ENCODE data around the gene GAREM1.

The GAREM1 gene

DNA sequence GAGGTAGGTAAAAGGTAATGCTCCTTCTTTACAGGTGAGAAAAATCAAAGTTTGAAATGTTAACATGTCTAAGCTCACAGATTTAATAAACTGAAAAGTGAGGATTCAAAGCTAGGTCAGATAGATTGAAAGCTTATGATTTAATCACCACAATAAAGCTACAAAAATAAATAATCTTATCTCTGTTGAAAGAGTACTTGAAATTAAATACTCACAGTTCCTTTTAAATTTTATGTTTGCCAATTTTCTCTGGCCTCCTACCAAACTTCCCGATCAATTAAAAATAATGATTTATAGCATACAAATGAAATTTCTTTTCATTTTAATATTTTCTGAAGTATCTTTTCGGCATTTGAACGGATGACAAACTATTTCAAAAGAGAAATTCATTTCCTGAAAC is 77.3 kb downstream of the GAREM1 start:
- Histone ChIP-seq H3K9me3 (ENCODE audit: control insufficient read depth, low read length) (no peaks in the 10 kb centered on the region), H3K4me1 (ENCODE audit: control insufficient read depth, insufficient read depth, low read length, poor library complexity, severe bottlenecking) (no peaks in the 10 kb centered on the region), H3K4me3 (ENCODE audit: insufficient read depth, low read depth, low read length, poor library complexity, severe bottlenecking) (no peak overlapping the region), H3K27ac (ENCODE audit: insufficient read depth, low read length, poor library complexity, severe bottlenecking) (no peak overlapping the region), H3K36me3 (ENCODE audit: control insufficient read depth, insufficient read depth, low read length) (no peaks in the 10 kb centered on the region), H3K27me3 (replicated peaks; ENCODE audit: control insufficient read depth, insufficient read depth, low read length, poor library complexity, severe bottlenecking) (no peaks in the 10 kb centered on the region)
- DNase-seq: no peak

- Histone ChIP-seq H3K4me1 (ENCODE audit: control insufficient read depth, insufficient read depth, low read length, poor library complexity, severe bottlenecking) (no peaks in the 10 kb centered on the region), H3K27ac (ENCODE audit: insufficient read depth, low read length, poor library complexity, severe bottlenecking) (no peak overlapping the region), H3K4me3 (ENCODE audit: insufficient read depth, low read depth, low read length, poor library complexity, severe bottlenecking) (no peak overlapping the region), H3K27me3 (replicated peaks; ENCODE audit: control insufficient read depth, insufficient read depth, low read length, poor library complexity, severe bottlenecking) (no peaks in the 10 kb centered on the region), H3K9me3 (ENCODE audit: control insufficient read depth, low read length) (no peaks in the 10 kb centered on the region), H3K36me3 (ENCODE audit: control insufficient read depth, insufficient read depth, low read length) (no peaks in the 10 kb centered on the region)
- DNase-seq: no peak
Observed at GRCh38 chr18:32391126-32391525, 79.6 kb downstream of the GAREM1 start.

- DNase-seq: no peak
- H3K27me3 ChIP-seq (replicated peaks; ENCODE audit: control insufficient read depth, insufficient read depth, low read length, poor library complexity, severe bottlenecking): no peaks in the 10 kb centered on the region
- no peaks in the 10 kb centered on the region for H3K4me1 ChIP-seq (ENCODE audit: control insufficient read depth, insufficient read depth, low read length, poor library complexity, severe bottlenecking)
- no peaks in the 10 kb centered on the region for H3K9me3 ChIP-seq (ENCODE audit: control insufficient read depth, low read length)
- H3K4me3 ChIP-seq (ENCODE audit: insufficient read depth, low read depth, low read length, poor library complexity, severe bottlenecking): no peak overlapping the region
- H3K27ac ChIP-seq (ENCODE audit: insufficient read depth, low read length, poor library complexity, severe bottlenecking): no peak overlapping the region
- no peaks in the 10 kb centered on the region for H3K36me3 ChIP-seq (ENCODE audit: control insufficient read depth, insufficient read depth, low read length)
Observed at GRCh38 chr18:32389858-32390257, 80.8 kb downstream of the GAREM1 start.

DNA sequence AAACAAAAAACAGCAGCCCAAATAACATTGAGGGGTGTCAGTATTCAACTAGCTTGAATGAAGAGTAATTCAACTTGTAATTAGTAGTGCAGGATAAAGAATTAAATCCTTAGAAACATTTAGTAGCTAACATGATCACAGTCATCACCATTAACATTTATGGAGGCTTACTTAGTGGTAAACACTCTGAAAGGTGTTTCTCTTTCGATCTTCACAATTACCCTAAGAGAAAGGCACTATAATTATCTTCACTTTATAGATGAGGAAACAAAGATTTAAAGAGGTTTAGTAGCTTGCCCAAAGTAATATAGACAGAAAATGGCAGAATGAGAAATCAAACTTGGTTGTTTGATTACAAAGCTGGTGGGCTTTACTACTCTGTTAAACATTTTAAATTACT is 81.5 kb downstream of the GAREM1 start:
- no peak overlapping the region for H3K4me3 ChIP-seq (ENCODE audit: insufficient read depth, low read depth, low read length, poor library complexity, severe bottlenecking)
- H3K36me3 ChIP-seq (ENCODE audit: control insufficient read depth, insufficient read depth, low read length): no peaks in the 10 kb centered on the region

GRCh38 chr18:32386471-32386870 is 84.2 kb downstream of the GAREM1 start:
- H3K36me3 ChIP-seq (ENCODE audit: control insufficient read depth, insufficient read depth, low read length): no peaks in the 10 kb centered on the region
- DNase-seq: no peak
- H3K9me3 ChIP-seq (ENCODE audit: control insufficient read depth, low read length): no peaks in the 10 kb centered on the region
- no peak overlapping the region for H3K4me3 ChIP-seq (ENCODE audit: insufficient read depth, low read depth, low read length, poor library complexity, severe bottlenecking)
- H3K27ac ChIP-seq (ENCODE audit: insufficient read depth, low read length, poor library complexity, severe bottlenecking): no peak overlapping the region
- no peaks in the 10 kb centered on the region for H3K4me1 ChIP-seq (ENCODE audit: control insufficient read depth, insufficient read depth, low read length, poor library complexity, severe bottlenecking)
- no peaks in the 10 kb centered on the region for H3K27me3 ChIP-seq (replicated peaks; ENCODE audit: control insufficient read depth, insufficient read depth, low read length, poor library complexity, severe bottlenecking)

More for the DNA sequence above, 81.5 kb downstream of the GAREM1 start:
- Histone ChIP-seq H3K9me3 (ENCODE audit: control insufficient read depth, low read length) (no peaks in the 10 kb centered on the region), H3K27me3 (replicated peaks; ENCODE audit: control insufficient read depth, insufficient read depth, low read length, poor library complexity, severe bottlenecking) (no peaks in the 10 kb centered on the region), H3K27ac (ENCODE audit: insufficient read depth, low read length, poor library complexity, severe bottlenecking) (no peak overlapping the region), H3K4me1 (ENCODE audit: control insufficient read depth, insufficient read depth, low read length, poor library complexity, severe bottlenecking) (no peaks in the 10 kb centered on the region)
- DNase-seq: no peak

DNA sequence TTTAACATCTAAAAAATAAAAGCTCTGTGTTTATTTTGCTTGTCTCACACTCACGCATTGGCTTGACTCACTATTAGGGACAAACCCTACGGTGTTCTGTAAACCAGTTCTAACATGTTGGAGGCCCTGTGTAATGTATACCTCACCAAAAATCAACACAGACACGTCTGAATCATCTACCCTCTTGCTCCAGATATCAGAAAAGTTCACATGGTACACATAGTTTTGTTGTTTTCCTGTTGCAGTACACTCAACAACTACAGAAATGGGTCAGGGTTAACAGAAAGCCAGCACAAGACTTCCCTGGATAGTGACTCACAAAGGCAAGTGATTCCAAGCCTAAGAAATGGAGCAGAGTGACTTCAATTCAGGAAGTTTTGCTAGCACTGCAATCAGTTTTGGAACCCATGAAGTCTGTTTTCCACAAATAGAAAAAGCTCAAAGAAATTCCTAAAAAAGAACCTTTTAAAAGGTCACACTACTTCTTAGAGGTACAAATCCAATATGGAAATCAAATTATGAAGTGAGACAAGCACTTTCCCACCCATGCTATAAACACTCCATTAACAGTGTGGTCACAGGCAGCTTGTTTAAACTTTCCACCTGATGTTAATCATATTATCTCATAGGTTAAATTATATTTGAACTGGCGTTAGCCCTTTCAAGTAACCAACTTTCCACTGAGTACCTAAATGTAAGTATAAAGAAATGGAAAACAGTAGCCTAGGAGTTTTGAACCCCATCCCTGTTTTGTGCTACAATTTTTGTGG is 87.4 kb downstream of the GAREM1 start:
- Histone ChIP-seq H3K9me3 (ENCODE audit: control insufficient read depth, low read length) (no peaks in the 10 kb centered on the region), H3K36me3 (ENCODE audit: control insufficient read depth, insufficient read depth, low read length) (no peaks in the 10 kb centered on the region), H3K27me3 (replicated peaks; ENCODE audit: control insufficient read depth, insufficient read depth, low read length, poor library complexity, severe bottlenecking) (no peaks in the 10 kb centered on the region), H3K27ac (ENCODE audit: insufficient read depth, low read length, poor library complexity, severe bottlenecking) (no peak overlapping the region), H3K4me3 (ENCODE audit: insufficient read depth, low read depth, low read length, poor library complexity, severe bottlenecking) (no peak overlapping the region), H3K4me1 (ENCODE audit: control insufficient read depth, insufficient read depth, low read length, poor library complexity, severe bottlenecking) (no peaks in the 10 kb centered on the region)
- no peak for DNase-seq

DNA sequence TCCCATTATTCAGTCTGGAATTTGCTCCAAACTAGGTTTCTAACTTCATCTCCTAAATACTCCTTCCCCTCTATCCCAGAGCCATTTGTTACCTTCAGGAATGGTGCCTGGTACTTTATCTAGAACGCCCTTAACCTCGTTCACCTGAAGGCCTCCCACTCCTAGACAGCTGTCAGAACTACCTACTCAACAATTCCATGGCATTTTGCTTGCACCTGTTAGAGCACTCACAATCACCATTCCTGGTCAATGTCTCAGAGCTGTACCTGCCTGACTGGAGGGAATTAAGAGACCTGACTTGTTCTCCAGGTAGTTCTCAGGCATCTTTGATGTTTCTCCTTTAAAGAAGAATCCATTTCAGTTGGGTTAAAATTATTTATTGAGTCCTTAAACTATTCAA is 88.9 kb downstream of the GAREM1 start:
- H3K9me3 ChIP-seq (ENCODE audit: control insufficient read depth, low read length): no peaks in the 10 kb centered on the region
- H3K4me3 ChIP-seq (ENCODE audit: insufficient read depth, low read depth, low read length, poor library complexity, severe bottlenecking): no peak overlapping the region
- no peaks in the 10 kb centered on the region for H3K4me1 ChIP-seq (ENCODE audit: control insufficient read depth, insufficient read depth, low read length, poor library complexity, severe bottlenecking)
- H3K27me3 ChIP-seq (replicated peaks; ENCODE audit: control insufficient read depth, insufficient read depth, low read length, poor library complexity, severe bottlenecking): no peaks in the 10 kb centered on the region
- no peak for DNase-seq
- no peak overlapping the region for H3K27ac ChIP-seq (ENCODE audit: insufficient read depth, low read length, poor library complexity, severe bottlenecking)
- H3K36me3 ChIP-seq (ENCODE audit: control insufficient read depth, insufficient read depth, low read length): no peaks in the 10 kb centered on the region

DNA sequence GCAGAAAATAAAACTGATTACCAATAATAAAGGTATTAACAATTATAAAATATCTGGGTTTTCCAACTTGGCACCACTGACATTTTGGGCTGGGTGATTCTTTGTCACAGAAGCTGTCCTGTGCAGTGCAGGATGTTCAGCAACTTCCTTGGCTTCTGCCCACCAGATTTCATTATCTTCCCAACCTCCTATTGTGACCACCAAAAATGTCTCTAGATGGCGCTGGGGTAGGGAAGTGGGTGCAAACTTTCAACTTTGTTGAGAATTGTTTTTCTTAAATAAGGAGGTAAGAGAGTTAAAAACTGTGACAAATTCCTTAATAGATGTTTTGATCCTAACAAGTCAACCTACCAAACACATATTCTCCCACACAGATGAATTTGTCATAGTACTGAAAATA is 90.1 kb downstream of the GAREM1 start:
- no peak overlapping the region for H3K4me3 ChIP-seq (ENCODE audit: insufficient read depth, low read depth, low read length, poor library complexity, severe bottlenecking)
- H3K9me3 ChIP-seq (ENCODE audit: control insufficient read depth, low read length): no peaks in the 10 kb centered on the region
- H3K4me1 ChIP-seq (ENCODE audit: control insufficient read depth, insufficient read depth, low read length, poor library complexity, severe bottlenecking): no peaks in the 10 kb centered on the region
- H3K27ac ChIP-seq (ENCODE audit: insufficient read depth, low read length, poor library complexity, severe bottlenecking): no peak overlapping the region
- DNase-seq: no peak
- no peaks in the 10 kb centered on the region for H3K27me3 ChIP-seq (replicated peaks; ENCODE audit: control insufficient read depth, insufficient read depth, low read length, poor library complexity, severe bottlenecking)
- no peaks in the 10 kb centered on the region for H3K36me3 ChIP-seq (ENCODE audit: control insufficient read depth, insufficient read depth, low read length)

- Histone ChIP-seq H3K9me3 (ENCODE audit: control insufficient read depth, low read length) (no peaks in the 10 kb centered on the region), H3K4me3 (ENCODE audit: insufficient read depth, low read depth, low read length, poor library complexity, severe bottlenecking) (no peak overlapping the region), H3K36me3 (ENCODE audit: control insufficient read depth, insufficient read depth, low read length) (no peaks in the 10 kb centered on the region), H3K4me1 (ENCODE audit: control insufficient read depth, insufficient read depth, low read length, poor library complexity, severe bottlenecking) (no peaks in the 10 kb centered on the region), H3K27ac (ENCODE audit: insufficient read depth, low read length, poor library complexity, severe bottlenecking) (no peak overlapping the region), H3K27me3 (replicated peaks; ENCODE audit: control insufficient read depth, insufficient read depth, low read length, poor library complexity, severe bottlenecking) (no peaks in the 10 kb centered on the region)
- no peak for DNase-seq
Observed at GRCh38 chr18:32379891-32380290, 90.8 kb downstream of the GAREM1 start.

DNA sequence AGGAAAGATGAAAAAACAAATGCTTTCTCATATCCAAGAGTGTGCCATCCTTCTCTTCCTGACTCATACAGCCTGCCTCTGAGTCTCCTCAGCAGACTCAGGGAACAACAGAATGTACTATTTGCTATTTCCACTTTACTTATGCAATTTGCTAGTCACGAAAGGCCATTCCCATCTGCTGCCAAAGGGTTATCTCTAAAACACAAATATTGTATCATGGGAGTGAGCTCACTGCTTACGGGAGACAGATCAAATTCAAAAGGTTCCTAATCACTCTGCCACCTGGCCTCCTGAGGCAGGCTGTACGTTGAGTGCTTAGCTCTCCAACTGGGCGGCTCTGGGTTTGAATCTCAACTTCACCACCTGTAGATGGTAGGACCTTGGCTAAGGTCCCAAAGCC is 92.0 kb downstream of the GAREM1 start:
- no peak for DNase-seq
- Histone ChIP-seq H3K4me1 (ENCODE audit: control insufficient read depth, insufficient read depth, low read length, poor library complexity, severe bottlenecking) (no peaks in the 10 kb centered on the region), H3K27ac (ENCODE audit: insufficient read depth, low read length, poor library complexity, severe bottlenecking) (no peak overlapping the region), H3K36me3 (ENCODE audit: control insufficient read depth, insufficient read depth, low read length) (no peaks in the 10 kb centered on the region), H3K4me3 (ENCODE audit: insufficient read depth, low read depth, low read length, poor library complexity, severe bottlenecking) (no peak overlapping the region), H3K27me3 (replicated peaks; ENCODE audit: control insufficient read depth, insufficient read depth, low read length, poor library complexity, severe bottlenecking) (no peaks in the 10 kb centered on the region), H3K9me3 (ENCODE audit: control insufficient read depth, low read length) (no peaks in the 10 kb centered on the region)
